ENCODE measurements around the gene CALY.

- TF ChIP-seq, protein P1, sequence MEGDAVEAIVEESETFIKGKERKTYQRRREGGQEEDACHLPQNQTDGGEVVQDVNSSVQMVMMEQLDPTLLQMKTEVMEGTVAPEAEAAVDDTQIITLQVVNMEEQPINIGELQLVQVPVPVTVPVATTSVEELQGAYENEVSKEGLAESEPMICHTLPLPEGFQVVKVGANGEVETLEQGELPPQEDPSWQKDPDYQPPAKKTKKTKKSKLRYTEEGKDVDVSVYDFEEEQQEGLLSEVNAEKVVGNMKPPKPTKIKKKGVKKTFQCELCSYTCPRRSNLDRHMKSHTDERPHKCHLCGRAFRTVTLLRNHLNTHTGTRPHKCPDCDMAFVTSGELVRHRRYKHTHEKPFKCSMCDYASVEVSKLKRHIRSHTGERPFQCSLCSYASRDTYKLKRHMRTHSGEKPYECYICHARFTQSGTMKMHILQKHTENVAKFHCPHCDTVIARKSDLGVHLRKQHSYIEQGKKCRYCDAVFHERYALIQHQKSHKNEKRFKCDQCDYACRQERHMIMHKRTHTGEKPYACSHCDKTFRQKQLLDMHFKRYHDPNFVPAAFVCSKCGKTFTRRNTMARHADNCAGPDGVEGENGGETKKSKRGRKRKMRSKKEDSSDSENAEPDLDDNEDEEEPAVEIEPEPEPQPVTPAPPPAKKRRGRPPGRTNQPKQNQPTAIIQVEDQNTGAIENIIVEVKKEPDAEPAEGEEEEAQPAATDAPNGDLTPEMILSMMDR (IDR thresholded peaks at IDR 0.05) = no peak
- TF ChIP-seq POLR2A (IDR thresholded peaks at IDR 0.05) = no peak
Observed at GRCh38 chr10:133379801-133380666, 43.3 kb upstream of the CALY start.
